HCT116 (cell line): Measurements from ENCODE around the gene GLIPR2. TPM values are rescaled to one million over a fixed set of nuclear protein-coding genes. Genes with fewer than 3 reads are reported as not detected.

Source experiments
- ATAC-seq: fragments of 200-7000 bp; cut with Tn5 transposase; 2 replicates; pipeline ENCODE4 v1.9.1; 2020; ENCODE audit warnings: mild to moderate bottlenecking, moderate library complexity
- BruUV-seq: library from RNA; stranded (reverse); fragments of 400-500 nt; replicated peaks from 2 replicates; lab custom pipeline; 2021; lab: Mats Ljungman, UMichigan
- CTCF ChIA-PET: fragments of 300-600 bp; sonication (Branson Sonifier 250); formaldehyde crosslinking; loops from one replicate; lab custom pipeline; 2021; ENCODE audit warnings: antibody characterized with exemption; lab: Charles Lee
- POLR2A ChIA-PET: fragments of 300-600, 350-600 bp; sonication (Branson Sonifier 250); formaldehyde crosslinking; loops from one replicate; lab custom pipeline; 2021; ENCODE audit warnings: antibody characterized with exemption; lab: Charles Lee
- RAD21 ChIA-PET, 2 experiments: fragments of 300-600 bp; sonication (Branson Sonifier 250); formaldehyde crosslinking; loops; one replicate each; lab custom pipeline; 2023; ENCODE audit warnings: low total read pairs in 2 of 2; ENCODE audit not compliant: uncharacterized antibody in 2 of 2, unreplicated experiment in 2 of 2, low non-redundant PET in 1 of 2; lab: Charles Lee
- DNase-seq: peaks from one replicate; pipeline ENCODE4 v3.0.0-alpha.2; 2010; ENCODE audit warnings: low read depth, low spot score
- H2AFZ ChIP-seq: fragments of 200-600 bp; shearing (Covaris generic), sonication (generic); 2 replicates; pipeline ENCODE4 v1.6.1; 2017; ENCODE audit warnings: low read depth, mixed run types, mixed read lengths, antibody characterized with exemption, low read length; ENCODE audit not compliant: poor library complexity, severe bottlenecking
- H3K27ac ChIP-seq: 2 replicates; pipeline ENCODE4 v1.5.1; 2012; ENCODE audit warnings: low read depth, low read length
- H3K27me3 ChIP-seq: fragments of 200-600 bp; sonication (generic); 2 replicates; pipeline ENCODE4 v1.6.1; 2016; ENCODE audit warnings: mixed run types, low read length, mixed read lengths; ENCODE audit not compliant: insufficient read depth
- H3K36me3 ChIP-seq, 2 experiments: fragments of 200-500 bp in 1 of 2; fragments of 200-600 bp in 1 of 2; sonication (Bioruptor generic) in 1 of 2; sonication (generic) in 1 of 2; 2 replicates each; pipeline versions ENCODE4 v1.5.1 to v1.6.1; 2014 to 2016; ENCODE audit warnings: low read length in 2 of 2, inconsistent platforms in 1 of 2, mixed read lengths in 1 of 2, mixed run types in 1 of 2; ENCODE audit not compliant: insufficient read depth in 2 of 2, control insufficient read depth in 1 of 2
- H3K4me1 ChIP-seq, 2 experiments: fragments of 200-600 bp in 1 of 2; sonication (generic) in 1 of 2; 2 replicates each; pipeline versions ENCODE4 v1.5.1 to v1.6.1; 2012 to 2017; ENCODE audit warnings: low read length in 2 of 2, inconsistent platforms in 1 of 2, mild to moderate bottlenecking in 1 of 2, mixed read lengths in 1 of 2, mixed run types in 1 of 2, moderate library complexity in 1 of 2; ENCODE audit not compliant: insufficient read depth in 2 of 2, control insufficient read depth in 1 of 2
- H3K4me2 ChIP-seq: fragments of 200-600 bp; sonication (generic); 2 replicates; pipeline ENCODE4 v1.6.1; 2017; ENCODE audit warnings: mixed run types, low read length, mixed read lengths
- H3K4me3 ChIP-seq, 2 experiments: fragments of 200-600 bp in 1 of 2; sonication (generic) in 1 of 2; replicated peaks in 1 of 2; 2 replicates each; pipeline ENCODE4 v1.5.1; 2011 to 2016; ENCODE audit warnings: low read length in 2 of 2, control low read depth in 1 of 2, low read depth in 1 of 2, mild to moderate bottlenecking in 1 of 2, mixed read lengths in 1 of 2, mixed run types in 1 of 2
- H3K79me2 ChIP-seq: fragments of 200-600 bp; sonication (generic); 2 replicates; pipeline ENCODE4 v1.6.1; 2017; ENCODE audit warnings: mild to moderate bottlenecking, mixed run types, low read length, moderate library complexity, mixed read lengths; ENCODE audit not compliant: insufficient read depth
- H3K9ac ChIP-seq: fragments of 200-600 bp; sonication (generic); 2 replicates; pipeline ENCODE4 v1.6.1; 2016; ENCODE audit warnings: low read length, mixed read lengths
- H3K9me2 ChIP-seq: fragments of 200-600 bp; sonication (generic), shearing (Covaris generic); 2 replicates; pipeline ENCODE4 v1.6.1; 2017; ENCODE audit warnings: mixed run types, mild to moderate bottlenecking, moderate library complexity; ENCODE audit not compliant: insufficient read depth
- H3K9me3 ChIP-seq, 2 experiments: fragments of 200-500 bp in 1 of 2; fragments of 200-600 bp in 1 of 2; sonication (Bioruptor generic) in 1 of 2; sonication (generic) in 1 of 2; 2 replicates each; pipeline ENCODE4 v1.6.1; 2014 to 2017; ENCODE audit warnings: low read length in 2 of 2, mixed read lengths in 2 of 2, inconsistent platforms in 1 of 2, low read depth in 1 of 2, mild to moderate bottlenecking in 1 of 2, mixed run types in 1 of 2, moderate library complexity in 1 of 2; ENCODE audit not compliant: control insufficient read depth in 1 of 2, insufficient read depth in 1 of 2
- H4K20me1 ChIP-seq: fragments of 200-600 bp; sonication (generic), shearing (Covaris generic); 2 replicates; pipeline ENCODE4 v1.6.1; 2017; ENCODE audit warnings: mixed run types, mild to moderate bottlenecking, moderate library complexity; ENCODE audit not compliant: insufficient read depth
- CEBPB ChIP-seq: IDR thresholded peaks from 2 replicates; pipeline ENCODE4 v1.6.1; 2012; ENCODE audit warnings: low read depth
- CTCF ChIP-seq, 3 experiments: fragments of 200-600 bp in 1 of 3; sonication (generic) in 1 of 3; IDR thresholded peaks in 2 of 3; conservative IDR thresholded peaks in 1 of 3; 2 replicates each; pipeline ENCODE4 v1.5.1; 2012 to 2017; ENCODE audit warnings: low read depth in 2 of 3, low read length in 2 of 3, antibody characterized with exemption in 1 of 3, borderline replicate concordance in 1 of 3, control low read depth in 1 of 3, mild to moderate bottlenecking in 1 of 3, mixed read lengths in 1 of 3, mixed run types in 1 of 3, moderate library complexity in 1 of 3; ENCODE audit not compliant: insufficient read depth in 1 of 3
- EZH2 ChIP-seq: fragments of 200-600 bp; sonication (generic); IDR thresholded peaks from 2 replicates; pipeline ENCODE4 v1.6.1; 2017; ENCODE audit warnings: antibody characterized with exemption, mixed run types
- EZH2phosphoT487 ChIP-seq: fragments of 200-600 bp; IDR thresholded peaks from 2 replicates; pipeline ENCODE4 v1.6.1; 2018; ENCODE audit warnings: antibody characterized with exemption, borderline replicate concordance
- JUND ChIP-seq: IDR thresholded peaks from 2 replicates; pipeline ENCODE4 v1.6.1; 2012
- REST ChIP-seq: IDR thresholded peaks from 2 replicates; pipeline ENCODE4 v1.6.1; 2012; ENCODE audit warnings: low read depth
- SP1 ChIP-seq: IDR thresholded peaks from 2 replicates; pipeline ENCODE4 v1.6.1; 2012; ENCODE audit warnings: low read depth
- ZBTB33 ChIP-seq: IDR thresholded peaks from 2 replicates; pipeline ENCODE4 v1.6.1; 2011; ENCODE audit warnings: mild to moderate bottlenecking, low read length, moderate library complexity; ENCODE audit not compliant: insufficient replicate concordance; ENCODE audit errors: extremely low read depth
- ZFX ChIP-seq: fragments of 450-650 bp; IDR thresholded peaks from 2 replicates; pipeline ENCODE4 v1.6.1; 2017
- intact Hi-C: fragments of 100-400 bp; cut with micrococcal nuclease; formaldehyde crosslinking; loops from 2 replicates; pipeline ENCODE4 v1.10.0; 2022
- total RNA-seq: library from RNA; stranded (reverse); gene quantifications from one replicate; pipeline ENCODE4 v1.2.1, GENCODE V29; 2021; ENCODE audit not compliant: unreplicated experiment

The GLIPR2 gene
- total RNA-seq, 1 experiment from 2014 or later, result 14.5 TPM

GRCh38 chr9:36140086-36141084 is 3.9 kb downstream of the GLIPR2 start (continued):
- TF ChIP-seq ZBTB33, result no peak
- TF ChIP-seq SP1, result no peak
- TF ChIP-seq ZFX, result no peak
- no peak for TF ChIP-seq REST
- no peak for TF ChIP-seq CEBPB
- TF ChIP-seq JUND, result no peak
- TF ChIP-seq EZH2phosphoT487, result no peak

- ChIA-PET CTCF (no interaction called here), RAD21 (no interaction called here), POLR2A (no interaction called here)
- H3K4me3 ChIP-seq, result no peak overlapping the region
- H3K79me2 ChIP-seq, result no peaks in the 10 kb centered on the region
- no TSS peak for BruUV-seq
- no peak overlapping the region for H3K4me2 ChIP-seq
- no peaks in the 10 kb centered on the region for H4K20me1 ChIP-seq
- H3K9me3 ChIP-seq, result peaks cover 0 to 3% of the 10 kb centered on the region in 2 experiments; a peak in 1 of 4 replicates
- H3K27ac ChIP-seq, result no peak overlapping the region
- no peak overlapping the region for H3K9ac ChIP-seq
- TF ChIP-seq CTCF (IDR thresholded peaks at IDR 0.05 in 2 of 3, conservative IDR thresholded peaks at IDR 0.05 in 1 of 3; ENCODE audit: borderline replicate concordance in 1 of 3, insufficient read depth in 1 of 3, low read depth in 2 of 3, low read length in 2 of 3), result peak in 2 of 3 experiments; percentile 9 to 11; a peak in 1 of 6 replicates
- no peak for TF ChIP-seq EZH2
- H2AFZ ChIP-seq, result no peak overlapping the region
- H3K36me3 ChIP-seq, result no peaks in the 10 kb centered on the region
- intact Hi-C loops, result no loop called here
- DNase-seq, result no peak
- no peaks in the 10 kb centered on the region for H3K27me3 ChIP-seq
- peaks cover 0 to 11% of the 10 kb centered on the region in 2 experiments; a peak in 1 of 4 replicates for H3K4me1 ChIP-seq
- H3K9me2 ChIP-seq, result no peaks in the 10 kb centered on the region
- no peak for ATAC-seq
These were observed 4.8 kb downstream of the GLIPR2 start for GRCh38 chr9:36141288-36141687.
